HG03354 (cell line): ENCODE data around the gene PLCXD3.

Experiments
- ATAC-seq: cut with Tn5 transposase; IDR thresholded peaks from one replicate; pipeline ENCODE4 v1.9.1; 2021; ENCODE audit warnings: mild to moderate bottlenecking; ENCODE audit not compliant: unreplicated experiment, poor library complexity, severe bottlenecking

The PLCXD3 gene

DNA sequence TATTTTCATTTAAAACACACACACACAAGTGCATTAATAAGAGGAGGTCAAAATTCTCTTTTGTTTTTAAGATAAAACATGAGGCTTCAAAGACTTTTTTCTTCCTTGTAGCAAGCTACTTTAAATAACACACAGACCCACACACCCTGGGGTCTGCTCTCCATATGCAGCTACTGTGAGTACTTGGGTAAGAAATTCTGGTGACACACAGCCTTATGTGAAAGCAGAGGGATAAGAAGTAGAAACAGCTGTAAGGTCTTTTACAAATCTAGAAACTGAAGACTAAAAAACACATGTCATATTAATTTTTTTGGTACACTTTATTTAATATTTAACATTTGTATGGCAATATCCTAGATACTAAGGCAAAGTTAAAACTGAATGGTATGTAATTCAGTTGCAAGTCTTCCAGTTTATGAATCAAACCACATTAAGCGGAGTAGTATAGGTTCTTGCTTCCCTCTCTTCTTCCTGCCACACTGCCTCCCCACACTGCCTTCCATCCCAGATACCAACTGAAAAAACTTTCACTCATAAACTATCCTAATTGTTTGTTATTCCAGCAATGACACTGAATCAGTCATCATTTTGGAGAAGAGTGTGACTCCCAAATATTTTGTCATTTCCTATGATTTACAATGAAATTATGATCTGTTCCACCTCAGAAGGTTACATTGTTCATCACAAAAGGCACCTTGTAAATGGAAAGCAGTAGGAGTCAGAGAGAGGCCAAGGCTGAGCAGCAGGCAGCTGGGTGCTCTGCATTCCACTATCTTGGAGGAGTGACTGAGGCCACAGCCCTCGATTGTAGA, 92.0 kb downstream of the PLCXD3 start:
- ATAC-seq, result no peak

DNA sequence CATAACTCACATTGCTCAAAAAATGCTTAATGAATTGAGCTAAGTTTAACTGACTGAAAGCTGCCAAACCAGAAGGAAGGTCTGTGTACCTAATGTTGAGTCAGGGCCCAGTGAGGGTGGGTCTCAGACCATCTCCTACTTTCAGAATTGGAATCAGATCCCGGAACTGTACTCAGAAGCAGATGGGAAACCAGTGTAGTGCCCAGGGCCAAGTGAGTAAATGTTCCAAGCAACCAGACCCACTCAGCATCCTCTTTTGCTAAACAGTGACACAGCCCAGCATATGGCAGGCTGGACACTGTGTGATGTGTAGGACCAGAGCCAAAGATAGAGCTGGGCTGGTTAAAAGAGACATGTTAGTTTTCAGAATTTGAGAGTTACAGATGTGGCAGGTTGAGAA, 94.1 kb downstream of the PLCXD3 start:
- ATAC-seq, result no peak

DNA sequence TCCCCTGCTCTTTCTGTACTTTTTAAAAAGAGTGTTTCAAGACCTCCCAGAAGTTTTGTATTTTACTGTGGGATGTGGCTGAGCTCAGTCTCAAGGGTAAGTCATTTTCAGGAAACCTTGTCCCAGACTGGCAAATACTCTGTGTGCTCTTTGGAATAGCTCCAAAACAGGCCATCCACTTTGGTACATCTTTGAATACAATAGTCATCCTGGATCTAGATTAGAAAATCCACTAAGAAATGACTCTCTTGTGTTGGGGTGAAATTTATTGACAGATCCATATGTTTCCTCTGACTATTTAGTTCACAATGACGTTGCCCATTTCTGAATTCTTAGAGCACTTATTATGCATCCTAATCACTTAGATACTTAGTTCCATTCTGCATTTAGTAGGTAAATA, 95.2 kb downstream of the PLCXD3 start:
- no peak for ATAC-seq

DNA sequence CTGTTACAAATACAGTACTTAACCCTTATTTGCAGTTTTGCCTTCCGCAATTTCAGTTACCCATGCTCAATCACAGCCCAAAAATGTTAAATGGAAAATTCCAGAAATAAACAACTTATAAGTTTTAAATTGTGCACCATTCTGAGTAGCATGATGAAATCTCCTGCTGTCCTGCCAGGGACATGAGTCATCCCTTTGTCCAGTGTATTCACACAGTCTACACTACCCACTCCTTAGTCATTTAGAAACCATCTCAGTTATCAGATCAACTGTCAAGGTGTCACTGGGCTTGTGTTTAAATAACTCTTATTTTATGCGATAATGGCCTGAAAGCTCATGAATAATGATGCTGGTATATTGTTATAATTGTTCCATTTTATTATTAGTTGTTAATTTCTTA, 95.8 kb downstream of the PLCXD3 start:
- ATAC-seq, result no peak

DNA sequence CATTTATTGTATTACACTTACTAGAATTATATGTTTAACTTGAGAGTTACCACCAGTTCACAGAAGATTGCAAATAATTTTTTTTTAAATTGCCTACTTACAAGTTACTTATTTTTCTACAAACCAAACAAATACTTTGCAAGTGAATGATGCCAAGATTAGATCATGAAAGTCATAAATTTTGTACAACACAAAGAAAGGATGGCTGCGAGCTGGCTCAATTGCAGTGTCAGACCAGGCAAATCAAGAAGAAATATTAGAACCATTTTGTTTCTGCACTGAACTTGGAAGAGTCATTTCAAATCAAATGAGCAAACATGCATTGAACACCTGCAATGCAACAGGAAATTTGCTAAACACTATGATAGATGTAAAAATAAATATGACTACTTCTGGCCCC, 97.3 kb downstream of the PLCXD3 start:
- ATAC-seq, result no peak

DNA sequence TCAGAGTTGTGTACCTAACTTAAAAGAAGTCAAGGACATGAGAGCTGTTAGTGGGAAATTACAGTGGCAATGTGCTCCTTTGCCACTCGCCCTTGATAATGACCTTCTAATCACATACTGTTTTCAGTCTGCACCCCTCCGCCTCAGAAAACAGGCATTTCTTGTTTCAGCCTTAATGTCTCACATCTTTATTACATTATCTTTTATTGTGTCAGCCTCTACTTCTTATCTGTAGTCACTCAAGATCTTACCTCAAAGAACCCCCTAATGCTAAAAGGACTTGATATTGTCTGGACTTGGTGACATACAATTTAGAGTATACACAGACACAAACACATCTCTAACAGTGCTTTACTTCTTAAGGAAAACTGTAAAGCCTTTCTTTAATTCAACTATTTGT, 97.9 kb downstream of the PLCXD3 start:
- ATAC-seq, result no peak

DNA sequence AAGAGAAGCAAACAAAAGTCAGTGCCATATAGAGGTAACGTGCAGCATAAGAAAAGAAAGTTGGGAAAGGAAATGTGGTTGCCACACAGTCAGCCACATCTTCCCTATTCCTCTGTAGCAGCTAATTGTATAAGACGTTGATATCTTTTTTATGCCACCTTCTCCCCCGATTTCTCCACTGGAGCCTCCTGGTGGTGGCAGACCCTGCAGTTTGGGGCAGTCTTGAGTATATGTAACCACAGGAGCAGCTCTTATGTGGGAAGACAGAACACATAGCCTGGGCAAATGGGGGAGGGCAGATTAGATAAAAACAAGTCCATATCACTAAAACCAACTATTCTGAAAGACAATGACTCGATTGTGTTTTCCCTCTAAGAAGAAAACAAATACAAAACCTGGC, 99.7 kb downstream of the PLCXD3 start:
- no peak for ATAC-seq

DNA sequence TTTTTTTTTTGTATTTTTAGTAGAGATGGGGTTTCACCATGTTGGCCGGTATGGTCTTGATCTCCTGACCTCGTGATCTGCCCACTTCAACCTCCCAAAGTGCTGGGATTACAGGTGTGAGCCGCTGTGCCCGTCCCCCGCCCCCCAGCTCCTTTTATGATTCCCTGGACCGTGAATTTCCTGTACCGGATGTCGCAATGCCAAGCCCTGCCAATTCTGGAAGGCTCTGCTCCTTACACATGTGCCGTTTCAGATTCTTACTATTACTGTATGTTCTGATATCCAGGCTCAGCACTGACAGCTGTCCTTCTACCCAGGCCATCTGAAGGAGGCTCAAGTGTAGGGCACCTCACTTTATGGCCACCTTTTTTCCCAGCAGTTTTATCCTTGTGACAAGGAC, 100.1 kb downstream of the PLCXD3 start:
- no peak for ATAC-seq

DNA sequence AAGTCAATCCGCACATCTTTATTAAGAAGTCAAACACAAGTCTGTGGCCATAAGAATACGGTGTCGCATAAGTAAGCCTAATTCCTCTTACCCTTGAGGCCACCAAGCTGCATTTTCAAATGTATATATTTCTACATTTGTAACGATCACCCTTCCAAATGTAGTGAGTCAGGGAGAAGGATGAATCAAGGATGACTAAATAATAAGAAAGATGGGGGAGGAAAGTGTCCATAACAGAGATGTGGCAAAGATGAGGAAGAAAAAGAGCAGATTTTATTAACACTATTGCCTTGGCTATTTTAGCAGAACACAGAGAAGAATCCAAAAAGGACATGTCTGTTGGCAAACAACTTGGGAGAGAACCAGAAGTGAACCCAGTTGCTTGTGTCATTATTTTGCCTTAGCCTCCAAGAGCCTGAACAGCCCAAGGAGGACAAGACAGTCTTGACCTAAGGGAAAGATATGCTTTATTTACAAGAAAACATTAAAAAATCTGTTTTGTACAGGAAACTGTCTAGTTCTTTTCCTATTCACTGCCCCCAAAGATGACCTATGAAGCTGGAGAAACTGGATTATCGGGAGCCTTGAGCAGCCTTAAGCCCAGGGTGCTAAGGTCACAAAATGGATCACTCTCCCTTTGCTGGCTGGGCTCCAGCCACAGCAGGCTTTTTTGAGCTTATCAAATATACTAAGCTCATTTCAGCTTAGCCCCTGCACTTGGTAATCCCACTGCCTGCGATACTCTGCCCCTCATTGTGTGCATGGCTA, 101.5 kb downstream of the PLCXD3 start:
- ATAC-seq, result no peak

DNA sequence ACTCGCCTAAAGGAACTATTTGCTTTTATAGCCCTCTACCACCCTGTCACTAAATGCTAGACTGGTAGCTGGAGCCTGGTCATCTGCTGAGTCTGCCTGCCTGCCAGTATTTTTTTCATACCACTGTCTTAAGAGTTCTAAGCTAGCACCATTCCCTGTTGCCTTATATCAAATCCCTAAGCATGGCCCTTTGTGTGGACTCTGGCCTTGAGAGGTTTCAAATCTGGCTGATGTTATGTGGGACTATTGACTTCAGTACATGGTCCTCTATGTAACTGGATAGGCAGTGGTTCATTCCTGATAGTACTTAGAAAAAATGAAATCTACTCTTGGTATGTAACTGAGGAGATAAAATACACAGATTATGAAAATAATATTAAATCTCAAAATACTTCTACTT, 103.5 kb downstream of the PLCXD3 start:
- no peak for ATAC-seq

DNA sequence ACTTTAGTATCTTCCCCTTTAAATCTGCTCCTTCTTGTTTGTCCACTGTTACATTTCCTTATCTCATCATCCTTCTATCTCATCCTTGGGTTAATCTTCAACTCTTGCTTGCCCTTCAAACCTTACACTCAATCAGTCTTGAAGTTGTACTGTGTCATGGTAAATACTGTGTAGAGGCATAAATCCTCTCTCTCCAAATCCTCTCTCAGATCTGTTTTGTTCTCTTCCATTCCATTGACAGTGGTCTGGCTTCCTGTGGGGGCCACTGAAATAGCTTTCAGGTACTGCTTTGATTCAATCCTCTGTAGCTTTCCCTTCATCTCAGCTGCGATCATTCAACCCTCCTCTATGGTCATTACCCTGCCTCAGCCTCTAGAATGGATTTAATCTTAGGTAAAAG, 104.0 kb downstream of the PLCXD3 start:
- ATAC-seq, result no peak

DNA sequence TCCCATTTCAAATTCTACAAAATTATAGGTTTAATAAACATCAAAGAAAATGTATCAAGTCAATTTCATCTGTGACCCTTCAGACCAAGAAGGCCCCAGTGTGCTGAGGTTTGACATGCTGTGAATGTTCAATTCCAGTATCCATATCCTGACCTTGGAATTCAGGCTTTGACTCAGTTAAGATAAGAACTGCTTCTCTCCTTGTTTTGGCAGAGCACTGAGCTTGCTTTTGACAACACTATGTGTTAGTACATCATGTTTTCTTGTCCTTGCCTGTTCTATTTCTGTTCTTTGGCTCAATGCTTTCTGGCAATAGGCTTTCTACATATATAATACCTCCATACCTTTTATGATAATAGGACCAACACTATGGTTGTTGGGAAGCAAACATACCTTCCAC, 105.6 kb downstream of the PLCXD3 start:
- ATAC-seq, result no peak

DNA sequence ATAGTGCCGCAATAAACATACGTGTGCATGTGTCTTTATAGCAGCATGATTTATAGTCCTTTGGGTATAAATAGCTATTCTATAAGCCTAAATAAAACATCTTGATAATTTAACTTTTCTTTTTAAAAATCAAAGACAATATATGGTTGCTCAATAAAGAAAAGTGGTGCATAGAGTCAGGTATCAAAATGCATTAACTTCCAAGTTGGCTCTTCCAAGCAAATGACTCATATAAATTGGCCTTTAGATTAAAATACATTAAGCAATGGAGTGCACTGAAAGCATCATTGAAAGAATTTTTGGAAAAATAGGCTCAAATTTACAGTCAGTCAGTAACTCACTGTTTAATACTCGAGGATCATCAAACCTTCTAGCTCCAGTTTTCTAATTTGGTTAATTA, 106.6 kb downstream of the PLCXD3 start:
- no peak for ATAC-seq

DNA sequence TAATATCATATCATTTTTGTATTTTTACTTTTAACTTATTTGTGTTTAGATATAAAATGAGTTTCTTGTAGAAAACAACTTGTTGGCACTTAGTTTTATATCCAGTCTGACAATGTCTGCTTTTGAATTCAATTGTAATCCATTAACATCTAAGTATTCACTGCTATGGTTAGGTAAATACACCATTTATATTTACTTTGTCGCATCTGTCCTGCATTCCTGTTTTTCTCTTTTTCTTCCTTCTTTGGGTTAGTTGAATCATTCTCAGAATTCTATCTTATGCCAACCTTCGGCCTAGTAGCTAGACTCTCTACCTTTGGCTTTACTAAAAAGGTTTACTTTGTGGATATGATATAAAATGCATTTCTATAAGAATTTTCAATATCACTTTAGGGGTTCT, 107.6 kb downstream of the PLCXD3 start:
- ATAC-seq, result no peak

DNA sequence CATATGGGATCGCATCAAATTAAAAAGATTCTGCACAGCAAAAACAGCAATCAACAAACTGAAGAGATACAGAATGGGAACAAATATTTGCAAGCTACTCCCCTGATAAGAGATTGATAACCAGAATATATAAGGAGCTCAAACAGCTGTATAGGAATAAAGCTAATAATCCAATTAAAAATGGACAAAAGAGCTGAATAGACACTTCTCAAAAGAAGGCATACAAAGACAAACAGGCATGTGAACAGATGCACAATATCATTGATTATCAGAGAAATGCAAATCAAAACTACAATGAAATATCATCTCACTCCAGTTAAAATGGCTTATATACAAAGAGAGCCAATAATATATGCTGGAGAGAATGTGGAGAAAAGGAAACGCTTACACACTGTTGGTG, 110.6 kb downstream of the PLCXD3 start:
- ATAC-seq, result no peak

DNA sequence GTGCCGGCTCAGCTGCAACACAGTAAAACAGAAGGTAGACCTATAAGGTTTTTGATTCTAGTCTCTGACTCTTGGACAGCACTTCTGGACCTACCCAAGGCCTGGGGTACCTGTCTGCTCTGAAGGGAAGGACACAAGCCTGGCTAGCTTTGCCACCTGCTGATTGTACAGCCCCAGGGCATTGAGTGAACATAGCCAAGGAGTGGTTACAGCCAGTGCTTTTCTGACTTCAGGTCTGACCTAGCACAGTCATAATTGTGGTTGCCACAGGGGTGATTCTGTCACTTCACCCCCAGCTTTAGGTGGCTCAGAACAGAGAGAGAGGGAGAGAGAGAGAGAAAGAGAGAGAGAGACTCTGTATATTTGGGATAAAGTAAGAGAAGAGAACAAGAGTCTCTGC, 118.4 kb downstream of the PLCXD3 start:
- no peak for ATAC-seq

DNA sequence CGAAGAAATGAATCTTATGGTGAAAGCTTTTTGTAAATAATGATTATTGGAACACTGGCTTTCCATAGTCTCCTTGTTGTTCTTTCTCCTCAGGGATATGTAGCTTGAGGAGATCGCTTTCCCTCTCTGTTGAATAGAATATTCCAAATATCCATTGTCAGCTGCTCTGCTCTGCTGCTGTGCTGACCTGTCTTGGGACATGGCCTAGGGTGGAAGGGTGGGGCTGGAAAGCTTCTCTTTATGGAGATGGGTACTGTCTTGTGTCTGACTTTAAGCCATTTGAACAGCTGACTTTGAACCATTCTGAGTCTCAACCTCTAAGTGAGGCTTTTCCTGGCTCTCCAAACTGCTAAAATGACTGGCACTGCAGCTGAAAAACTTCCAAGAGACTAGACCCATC, 135.8 kb downstream of the PLCXD3 start:
- ATAC-seq, result no peak

DNA sequence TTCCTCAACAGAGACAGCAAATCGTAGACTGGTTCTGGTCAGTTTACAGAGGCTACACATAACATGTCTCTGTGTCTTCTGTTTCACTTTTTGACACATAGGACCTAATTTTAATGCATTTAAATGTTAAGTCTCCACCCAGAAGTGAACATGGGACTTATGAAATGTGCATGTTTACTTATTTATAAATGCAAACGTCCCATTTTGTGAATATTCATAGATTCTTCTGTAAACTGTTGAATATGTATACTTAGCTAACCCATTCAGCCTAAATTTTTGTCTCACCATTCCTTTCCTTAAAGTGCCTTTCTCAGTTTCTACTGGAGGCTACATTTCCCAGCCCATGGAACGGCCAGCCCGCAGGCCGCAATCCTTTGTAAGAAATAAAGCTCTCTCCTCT, 137.2 kb downstream of the PLCXD3 start:
- no peak for ATAC-seq

DNA sequence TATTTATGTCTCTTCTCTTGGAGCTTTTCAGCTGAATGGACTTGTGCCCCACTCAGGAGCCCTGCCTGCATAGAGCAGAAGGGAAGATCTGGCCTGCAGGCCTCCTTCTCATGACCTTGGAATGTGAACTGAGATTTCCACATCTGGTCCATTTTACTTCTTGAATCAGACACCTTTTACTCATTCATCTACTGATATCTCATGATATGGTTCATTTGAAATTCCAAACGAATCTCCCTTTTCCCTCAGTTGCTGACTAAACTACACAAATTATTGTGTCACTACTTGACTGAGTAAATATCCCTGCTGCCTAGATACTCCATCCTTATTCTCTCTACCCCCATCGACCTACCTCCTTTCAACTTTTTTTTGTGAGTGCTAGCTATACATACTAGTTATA, 138.7 kb downstream of the PLCXD3 start:
- ATAC-seq, result no peak

DNA sequence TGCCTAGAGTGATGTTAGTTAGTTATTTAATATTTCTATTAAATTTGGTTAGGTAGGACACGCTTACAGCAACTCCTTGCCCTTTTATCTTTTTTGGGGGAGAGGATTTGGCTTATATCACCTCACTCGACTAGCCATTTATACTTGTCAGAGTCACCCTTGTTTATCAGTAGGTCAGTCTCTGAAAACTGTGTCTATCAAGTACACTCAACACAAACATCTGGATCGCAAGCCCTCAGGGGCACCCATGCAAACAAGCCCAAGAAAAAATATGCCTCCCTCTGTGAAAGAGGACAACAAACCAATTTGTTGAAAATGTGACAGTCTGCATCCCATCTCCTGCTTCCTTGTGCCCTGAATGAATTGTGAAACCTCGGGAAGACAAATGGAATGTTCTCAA, 139.9 kb downstream of the PLCXD3 start:
- no peak for ATAC-seq

DNA sequence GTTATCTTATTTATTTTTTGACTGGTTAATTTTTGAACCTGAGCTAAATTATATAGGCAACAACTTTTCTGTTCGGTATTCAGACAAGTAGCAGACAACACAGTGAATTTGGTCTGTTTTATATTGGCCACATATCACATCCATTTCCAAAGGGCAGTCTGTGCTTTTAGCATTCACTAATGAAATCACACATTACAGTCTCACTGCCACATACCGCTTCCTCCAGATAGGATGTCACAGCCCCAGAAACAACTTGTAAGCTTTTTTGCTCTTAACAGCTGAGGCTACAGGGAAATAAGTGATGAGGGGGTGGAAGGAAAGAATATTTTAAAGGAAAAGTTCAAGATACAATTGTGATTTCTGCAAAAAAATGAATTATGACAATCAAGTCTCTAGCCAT, 140.6 kb downstream of the PLCXD3 start:
- ATAC-seq, result no peak
